Lung microvascular endothelial cell (primary cell): ENCODE measurements around the gene ARL4C. TPM values are rescaled to one million over a fixed set of nuclear protein-coding genes. Genes with fewer than 3 reads are reported as not detected.
"Not testable (repeated sequence)": the region's sequence is repeated elsewhere in the genome, so short reads cannot be mapped to it uniquely, and the experiment has no call there.

Experiments
- DNase-seq, 2 donors: peaks; one replicate each; pipeline versions ENCODE4 v3.0.0 to v3.0.0-alpha.2; 2010; ENCODE audit warnings: low read depth in 2 of 2
- total RNA-seq: library from RNA; depleted of rRNA; stranded (reverse); fragments of >200 nt; gene quantifications from 2 replicates; pipeline ENCODE4 v1.2.1, GENCODE V29; 2014

Gene ARL4C
- total RNA-seq, 1 donor from 2014 or later: 3.8 TPM

GRCh38 chr2:234478121-234478858, 18.6 kb downstream of the ARL4C start:
- no peak for DNase-seq

DNA sequence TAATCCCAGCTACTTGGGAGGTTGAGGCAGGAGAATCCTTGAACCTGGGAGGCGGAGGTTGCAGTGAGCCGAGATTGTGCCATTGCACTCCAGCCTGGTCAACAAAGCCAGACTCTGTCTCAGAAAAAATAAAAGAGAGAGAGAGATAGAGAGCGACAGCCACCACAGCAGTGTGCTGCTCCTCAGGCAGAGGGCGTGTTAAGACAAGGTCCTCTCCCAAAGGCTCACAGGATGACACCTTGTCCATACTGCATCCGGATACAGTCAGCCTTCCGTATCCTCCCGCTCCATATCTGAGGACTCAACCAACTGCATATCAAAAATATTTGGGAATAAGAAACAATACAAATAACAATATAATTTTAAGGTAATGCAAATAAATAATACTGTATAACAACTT, 20.1 kb downstream of the ARL4C start:
- no peak for DNase-seq

- no peak for DNase-seq
Measured at GRCh38 chr2:234474654-234475053, 22.2 kb downstream of the ARL4C start.

- DNase-seq: no peak
Measured at GRCh38 chr2:234472155-234472554, 24.7 kb downstream of the ARL4C start.

DNA sequence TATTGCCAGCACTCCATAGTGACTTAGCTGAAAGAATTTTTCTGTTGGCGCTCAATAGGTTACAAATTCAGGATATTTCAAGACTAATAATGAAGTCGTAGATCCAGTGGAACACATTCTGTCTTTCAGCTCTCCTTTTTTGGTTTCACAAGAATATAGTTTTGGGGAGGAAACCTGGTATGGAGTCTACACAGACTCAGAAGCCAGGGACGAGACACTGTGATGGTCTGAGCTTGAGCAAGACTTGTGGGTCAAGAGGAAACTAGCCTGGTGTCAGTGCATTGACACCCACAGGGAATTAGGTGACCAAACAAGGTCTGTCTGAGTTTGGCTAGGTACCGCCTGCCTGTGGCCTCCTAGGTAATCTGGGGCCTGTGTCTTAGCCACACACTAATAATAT, 26.9 kb downstream of the ARL4C start:
- DNase-seq: no peak

DNA sequence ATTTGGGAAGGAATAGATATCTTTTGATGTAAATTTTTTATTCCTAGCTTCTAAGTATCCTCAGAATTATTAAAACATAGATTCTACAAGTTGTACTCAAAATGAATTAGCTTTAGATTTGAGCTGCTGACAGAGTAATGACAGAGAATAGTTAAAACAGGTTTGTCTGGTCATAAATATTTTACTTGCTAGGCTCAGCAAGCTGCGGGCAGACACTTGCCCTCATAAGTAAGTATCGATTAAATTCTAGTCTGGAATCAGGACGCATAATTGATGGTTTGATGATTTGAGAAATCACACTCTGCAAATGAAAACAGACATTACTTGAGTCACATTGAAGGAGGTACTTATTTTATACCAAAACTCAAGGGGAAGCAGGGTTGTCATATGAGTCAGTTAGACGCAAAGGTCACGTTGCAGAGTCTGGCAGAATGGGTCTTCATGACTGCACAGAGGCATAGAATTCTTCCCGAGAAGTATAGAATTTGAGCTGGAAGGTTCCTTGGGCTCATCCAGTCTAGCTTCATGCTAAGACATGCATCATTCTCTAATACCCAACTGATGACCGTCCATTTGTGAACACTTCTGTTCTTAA, 27.5 kb downstream of the ARL4C start:
- no peak for DNase-seq

DNA sequence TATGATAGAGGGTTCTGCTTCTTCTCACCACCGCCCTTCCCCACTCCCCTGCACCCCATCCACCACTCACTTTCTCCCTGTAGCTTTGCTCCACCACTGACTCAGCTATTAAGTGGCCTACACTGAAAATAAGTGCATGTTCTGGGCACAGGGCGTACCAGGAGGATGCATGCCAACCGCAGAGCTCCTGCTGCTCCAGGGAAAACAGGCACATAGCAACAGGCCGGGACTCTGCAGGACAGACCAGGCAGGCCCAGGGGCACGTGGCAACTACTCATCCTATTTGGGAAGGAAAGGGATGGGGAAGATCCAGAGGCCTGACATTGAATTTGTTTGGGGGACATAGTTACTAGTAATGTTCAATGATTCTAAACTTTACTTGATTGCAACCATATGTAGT, 28.4 kb downstream of the ARL4C start:
- DNase-seq: no peak

DNA sequence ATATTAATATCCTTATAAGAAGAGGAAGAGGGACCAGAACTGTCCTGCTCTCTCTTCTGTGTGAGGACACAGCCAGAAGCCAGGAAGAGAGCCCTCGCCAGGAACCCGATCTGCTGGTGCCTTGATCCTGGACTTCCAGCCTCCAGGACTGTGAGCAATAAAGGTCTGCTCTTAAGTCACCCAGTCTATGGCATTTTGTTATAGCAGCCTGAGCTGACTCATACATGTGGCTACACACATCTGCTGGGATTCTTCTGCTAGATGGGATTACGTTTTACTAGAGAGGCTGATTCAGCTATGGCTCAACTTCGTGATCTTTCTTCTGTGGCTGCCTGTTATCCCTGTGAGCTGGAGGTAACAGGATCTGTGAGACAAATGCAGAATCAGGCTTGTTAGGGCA, 29.6 kb downstream of the ARL4C start:
- DNase-seq: peak in 1 of 2 donors; percentile 27

DNA sequence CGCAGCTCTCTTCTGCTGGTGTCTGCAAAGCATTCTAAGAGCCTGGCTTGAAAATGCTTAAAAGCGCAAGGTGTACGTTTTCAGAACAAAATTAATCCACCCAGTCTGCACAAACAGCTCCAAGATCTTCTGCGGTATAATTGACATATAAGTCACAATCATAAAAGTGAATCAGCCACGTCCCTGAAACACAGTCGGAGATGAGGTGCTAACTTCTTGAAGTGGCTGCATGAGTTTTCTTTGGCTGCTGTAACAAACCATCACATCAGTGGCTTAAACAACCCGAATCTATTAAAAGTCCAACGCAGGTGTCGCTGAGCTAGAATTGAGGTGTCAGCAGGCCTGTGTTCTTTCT, 32.6 kb downstream of the ARL4C start:
- DNase-seq: no peak

- DNase-seq: no peak
Measured at GRCh38 chr2:234463626-234464290, 33.1 kb downstream of the ARL4C start.

- no peak for DNase-seq
Measured at GRCh38 chr2:234462218-234462992, 34.5 kb downstream of the ARL4C start.

DNA sequence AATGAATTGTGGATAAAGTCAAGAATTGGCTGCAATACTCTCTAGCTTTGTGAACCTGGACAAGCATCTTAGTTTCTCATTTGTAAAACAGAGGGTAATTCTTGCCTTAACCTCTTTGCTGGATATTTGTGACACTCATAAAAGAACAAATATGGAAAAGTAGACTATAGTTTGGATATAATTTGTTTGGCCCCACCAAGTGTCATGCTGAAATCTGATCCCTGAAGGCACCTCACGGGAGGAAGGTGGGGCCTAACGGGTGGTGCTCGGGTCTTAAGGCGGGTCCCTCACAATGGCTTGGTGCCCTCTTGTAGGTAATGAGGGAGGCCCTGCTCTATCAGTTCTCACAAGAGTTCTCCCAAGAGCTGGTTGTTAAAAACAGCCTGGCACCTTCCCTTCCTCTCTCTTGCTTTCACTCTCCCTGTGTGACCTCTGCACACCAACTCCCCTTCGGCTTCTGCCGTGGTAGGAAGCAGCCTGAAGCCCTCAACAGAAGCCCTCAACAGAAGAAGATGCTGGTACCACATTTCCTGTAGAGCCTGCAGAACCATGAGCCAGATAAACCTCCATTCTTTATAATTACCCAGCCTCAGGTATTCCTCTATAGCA, 37.4 kb downstream of the ARL4C start:
- no peak for DNase-seq

DNA sequence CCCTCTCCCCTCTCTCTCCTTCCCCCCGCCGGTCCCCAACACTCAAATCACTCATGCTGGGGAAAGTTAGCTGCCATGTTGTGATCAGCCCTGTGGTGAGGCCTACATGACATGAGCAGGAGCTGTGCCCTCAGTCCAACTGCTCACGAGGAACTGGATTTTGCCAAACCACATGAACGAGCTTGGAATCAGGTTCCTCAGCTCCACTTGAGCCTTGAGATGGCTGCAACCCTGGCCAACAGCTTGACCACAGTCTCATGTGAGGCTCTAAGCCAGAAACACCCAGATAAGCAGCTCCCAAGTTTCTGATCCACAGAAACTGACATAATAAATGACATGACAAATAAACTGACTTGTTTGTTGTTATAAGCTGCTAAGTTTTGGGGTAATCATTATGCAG, 38.4 kb downstream of the ARL4C start:
- DNase-seq: no peak

DNA sequence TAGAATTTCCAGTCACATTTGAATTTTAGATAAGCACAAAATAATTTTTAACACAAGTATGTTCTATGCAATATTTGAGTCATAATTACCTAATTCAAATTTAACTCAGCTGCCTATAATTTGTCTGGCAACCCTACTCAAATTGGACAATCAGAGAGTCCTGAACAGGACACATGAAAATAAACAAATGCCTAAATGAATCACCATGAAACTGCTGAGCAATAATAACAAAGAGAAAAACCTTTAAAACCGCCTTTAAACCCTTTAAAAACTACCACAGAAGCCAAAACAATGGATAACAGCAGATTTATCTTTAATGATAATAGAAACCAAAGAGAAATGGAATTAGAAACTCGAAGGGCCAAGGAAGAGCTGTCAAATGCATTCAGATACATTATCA, 39.5 kb downstream of the ARL4C start:
- DNase-seq: peak in 1 of 2 donors; percentile 67

GRCh38 chr2:234455246-234455645, 41.6 kb downstream of the ARL4C start:
- DNase-seq: not testable (repeated sequence)

GRCh38 chr2:234454433-234454832, 42.4 kb downstream of the ARL4C start:
- no peak for DNase-seq

- no peak for DNase-seq
Measured at GRCh38 chr2:234453216-234453615, 43.7 kb downstream of the ARL4C start.

GRCh38 chr2:234451852-234452625, 44.8 kb downstream of the ARL4C start:
- DNase-seq: peak in 1 of 2 donors; percentile 83

GRCh38 chr2:234451242-234451641, 45.6 kb downstream of the ARL4C start:
- no peak for DNase-seq

DNA sequence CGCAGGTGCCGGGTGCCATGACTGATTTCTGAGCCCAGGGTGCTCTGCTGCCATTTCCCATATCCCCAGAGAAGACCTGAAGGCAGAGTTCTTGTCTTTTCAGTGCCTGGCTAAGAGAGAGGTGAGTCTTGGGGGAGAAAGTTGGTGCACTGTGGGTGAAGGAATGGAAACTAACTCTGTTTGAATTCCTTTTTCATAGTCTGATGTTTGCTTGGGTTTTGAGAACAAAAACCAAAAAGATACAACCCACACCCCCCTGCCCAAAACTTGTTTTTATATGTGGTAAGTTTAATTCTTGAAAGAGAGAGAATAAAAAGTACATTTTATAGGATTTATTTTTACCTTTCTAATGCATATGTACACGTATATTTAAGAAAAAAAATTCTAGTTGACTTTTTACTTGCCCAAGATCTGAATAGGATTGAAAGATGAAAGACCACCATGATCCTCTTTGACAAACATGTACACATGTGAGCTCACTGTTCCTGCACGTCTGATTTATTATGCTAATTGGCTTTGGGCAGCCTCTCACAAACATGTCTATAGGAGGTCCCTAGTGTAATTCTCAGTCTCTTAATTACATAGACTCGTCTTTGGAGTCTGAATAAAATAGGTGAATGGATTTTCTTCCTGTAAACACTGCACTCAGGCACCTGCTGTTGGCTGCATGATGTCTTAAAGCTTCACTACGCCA, 46.3 kb downstream of the ARL4C start:
- DNase-seq: no peak
